Measurements from ENCODE around the gene TGFB1. TPM values are rescaled to one million over a fixed set of nuclear protein-coding genes. Genes with fewer than 3 reads are reported as not detected.
A peak's percentile ranks its signal among the peaks of the same experiment; 100 is the strongest.
"Not testable (repeated sequence)": the region's sequence is repeated elsewhere in the genome, so short reads cannot be mapped to it uniquely, and the experiment has no call there.

TGFB1 gene
- total RNA-seq, 1 donor from 2014 or later = 125 TPM

GRCh38 chr19:41352279-41352608 lies 1.5 kb downstream of the TGFB1 start:
- Mint-ChIP-seq H3K4me3 (ENCODE audit: low read depth) (peak overlapping the region; percentile 100), H3K9me3 (no peaks in the 10 kb centered on the region), H3K4me1 (ENCODE audit: low read depth) (peaks cover 43% of the 10 kb centered on the region), H3K36me3 (ENCODE audit: low read depth) (peaks cover 61% of the 10 kb centered on the region), H3K27ac (peak overlapping the region; percentile 97), H3K27me3 (ENCODE audit: low read depth) (no peaks in the 10 kb centered on the region)
- intact Hi-C loops (cut with micrococcal nuclease) = loop anchor here (1.0 kb wide), 1 partner anchor 89 kb away; no protein-coding TSS in a partner anchor
- no peak for DNase-seq (ENCODE audit: low spot score)

- no peaks in the 10 kb centered on the region for H3K9me3 Mint-ChIP-seq
- peak overlapping the region; percentile 100 for H3K4me3 Mint-ChIP-seq (ENCODE audit: low read depth)
- H3K27ac Mint-ChIP-seq = peak overlapping the region; percentile 97
- DNase-seq (ENCODE audit: low spot score) = peak; percentile 75
- peaks cover 38% of the 10 kb centered on the region for H3K4me1 Mint-ChIP-seq (ENCODE audit: low read depth)
- no peaks in the 10 kb centered on the region for H3K27me3 Mint-ChIP-seq (ENCODE audit: low read depth)
- H3K36me3 Mint-ChIP-seq (ENCODE audit: low read depth) = peaks cover 59% of the 10 kb centered on the region
- intact Hi-C loops (cut with micrococcal nuclease) = loop anchor here (1.0 to 2.0 kb wide), 3 partner anchors 23 to 88 kb away; partner anchors contain the start of gene CCDC97
Observed at GRCh38 chr19:41351339-41352245, 2.1 kb downstream of the TGFB1 start.

DNA sequence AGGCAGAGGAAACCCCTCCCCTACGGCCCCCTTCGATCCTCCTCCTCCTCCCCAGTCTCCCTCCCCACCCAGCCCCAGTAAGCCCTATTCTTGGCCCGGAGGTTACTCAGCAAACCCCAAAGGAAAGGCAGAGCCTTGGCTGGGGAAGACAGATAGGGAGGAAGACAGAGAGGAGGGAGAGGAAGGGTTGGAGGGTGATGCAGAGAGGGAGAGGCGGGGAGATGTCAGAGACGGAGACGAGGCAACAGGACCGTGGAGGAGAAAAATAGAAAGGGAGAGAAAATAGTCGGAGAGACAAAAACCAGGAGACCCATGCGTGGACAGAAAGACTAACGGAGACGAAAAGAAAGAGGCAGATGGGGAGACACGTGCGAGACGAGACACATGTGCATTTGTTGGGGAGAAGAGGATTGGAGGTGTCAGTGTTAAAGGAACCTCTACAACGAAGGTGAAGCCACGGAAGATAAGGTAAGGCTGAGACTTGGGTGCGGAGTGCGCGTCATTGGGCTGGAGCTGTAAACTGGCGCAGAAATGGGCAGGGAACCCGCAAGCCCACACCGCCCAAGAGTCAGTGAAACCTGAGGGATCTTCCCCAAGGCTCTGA lies 2.9 kb downstream of the TGFB1 start:
- Mint-ChIP-seq H3K4me1 (ENCODE audit: low read depth) (peaks cover 34% of the 10 kb centered on the region), H3K9me3 (no peaks in the 10 kb centered on the region), H3K27ac (peak overlapping the region; percentile 81), H3K4me3 (ENCODE audit: low read depth) (peak overlapping the region; percentile 100), H3K27me3 (ENCODE audit: low read depth) (no peaks in the 10 kb centered on the region), H3K36me3 (ENCODE audit: low read depth) (peaks cover 63% of the 10 kb centered on the region)
- intact Hi-C loops (cut with micrococcal nuclease) = loop anchor here (1.0 to 2.0 kb wide), 2 partner anchors 23 to 40 kb away; partner anchors contain the start of gene CCDC97
- no peak for DNase-seq (ENCODE audit: low spot score)

DNA sequence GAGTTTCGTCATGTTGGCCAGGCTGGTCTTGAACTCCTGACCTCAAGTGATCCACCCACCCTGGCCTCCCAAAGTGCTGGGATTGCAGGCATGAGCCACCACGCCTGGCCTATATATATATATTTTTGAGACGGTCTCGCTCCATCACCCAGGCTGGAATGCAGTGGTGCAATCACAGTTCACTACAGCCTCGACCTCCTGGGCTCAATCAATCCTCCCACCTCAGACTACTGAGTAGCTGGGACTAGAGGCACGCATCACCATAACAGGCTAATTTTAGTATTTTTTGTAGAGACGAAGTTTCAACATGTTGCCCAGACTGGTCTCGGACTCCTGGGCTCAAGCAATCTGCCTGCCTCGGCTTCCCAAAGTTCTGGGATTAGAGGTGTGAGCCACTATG lies 6.8 kb downstream of the TGFB1 start:
- H3K4me1 Mint-ChIP-seq (ENCODE audit: low read depth) = peaks cover 29% of the 10 kb centered on the region

DNA sequence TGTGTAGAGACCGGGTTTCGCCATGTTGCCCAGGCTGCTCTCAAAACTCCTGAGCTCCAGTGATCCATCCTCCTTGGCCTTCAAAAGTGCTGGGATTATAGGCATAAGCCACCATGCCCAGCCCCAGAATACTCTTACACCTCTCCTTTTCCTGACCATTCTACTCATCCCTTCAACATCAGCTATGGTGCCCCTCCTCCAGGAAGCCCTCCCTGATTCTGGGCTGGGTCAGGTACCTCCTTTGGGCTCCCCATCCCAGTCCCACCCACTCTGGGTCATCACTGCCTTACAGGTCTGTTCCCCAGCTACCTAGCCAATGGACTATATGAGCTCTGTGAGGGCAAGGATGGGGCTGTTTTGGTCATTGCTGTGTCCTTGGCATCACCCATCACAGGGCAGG lies 9.6 kb downstream of the TGFB1 start:
- peaks cover 76% of the 10 kb centered on the region for H3K36me3 Mint-ChIP-seq (ENCODE audit: low read depth)
- no peak overlapping the region for H3K4me3 Mint-ChIP-seq (ENCODE audit: low read depth)
- DNase-seq (ENCODE audit: low spot score) = no peak
- H3K9me3 Mint-ChIP-seq = no peaks in the 10 kb centered on the region
- peaks cover 17% of the 10 kb centered on the region for H3K4me1 Mint-ChIP-seq (ENCODE audit: low read depth)
- peak overlapping the region; percentile 49 for H3K27ac Mint-ChIP-seq
- intact Hi-C loops (cut with micrococcal nuclease) = no loop called here
- no peaks in the 10 kb centered on the region for H3K27me3 Mint-ChIP-seq (ENCODE audit: low read depth)

More for the DNA sequence above, 6.8 kb downstream of the TGFB1 start:
- peak overlapping the region; percentile 33 for H3K27ac Mint-ChIP-seq
- H3K36me3 Mint-ChIP-seq (ENCODE audit: low read depth) = peaks cover 80% of the 10 kb centered on the region
- DNase-seq (ENCODE audit: low spot score); H3K9me3 Mint-ChIP-seq; H3K27me3 Mint-ChIP-seq (ENCODE audit: low read depth); H3K4me3 Mint-ChIP-seq (ENCODE audit: low read depth); intact Hi-C loops (cut with micrococcal nuclease): not testable (repeated sequence)

- Mint-ChIP-seq H3K9me3 (no peaks in the 10 kb centered on the region), H3K4me1 (ENCODE audit: low read depth) (peaks cover 14% of the 10 kb centered on the region), H3K4me3 (ENCODE audit: low read depth) (no peak overlapping the region), H3K27ac (no peak overlapping the region), H3K36me3 (ENCODE audit: low read depth) (peaks cover 73% of the 10 kb centered on the region), H3K27me3 (ENCODE audit: low read depth) (no peaks in the 10 kb centered on the region)
- DNase-seq (ENCODE audit: low spot score) = no peak
- intact Hi-C loops (cut with micrococcal nuclease) = no loop called here
Observed at GRCh38 chr19:41341669-41342490, 11.8 kb downstream of the TGFB1 start.

DNA sequence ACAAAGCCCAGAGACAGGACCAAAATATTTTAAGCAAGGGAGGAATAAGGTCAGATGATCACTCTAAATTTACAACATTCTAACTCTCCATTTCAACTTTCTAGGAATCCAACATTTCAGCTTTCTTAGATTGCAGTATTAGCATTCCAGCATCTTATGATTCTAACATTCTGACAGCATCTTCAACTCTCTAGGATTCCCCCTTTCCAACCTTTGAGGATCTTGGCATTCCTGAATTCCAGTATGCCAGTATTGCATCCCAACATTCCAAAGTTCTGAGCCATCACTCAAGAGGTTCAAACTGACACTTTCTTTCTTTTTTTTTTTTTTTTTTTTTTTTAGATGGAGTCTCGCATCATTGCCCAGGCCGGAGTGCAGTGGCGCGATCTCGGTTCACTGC lies 13.8 kb downstream of the TGFB1 start:
- no peak for DNase-seq (ENCODE audit: low spot score)
- H3K9me3 Mint-ChIP-seq = no peaks in the 10 kb centered on the region
- intact Hi-C loops (cut with micrococcal nuclease) = no loop called here
- peaks cover 12% of the 10 kb centered on the region for H3K4me1 Mint-ChIP-seq (ENCODE audit: low read depth)
- no peaks in the 10 kb centered on the region for H3K27me3 Mint-ChIP-seq (ENCODE audit: low read depth)
- H3K4me3 Mint-ChIP-seq (ENCODE audit: low read depth) = no peak overlapping the region
- peak overlapping the region; percentile 58 for H3K27ac Mint-ChIP-seq
- H3K36me3 Mint-ChIP-seq (ENCODE audit: low read depth) = peaks cover 67% of the 10 kb centered on the region

- Mint-ChIP-seq H3K27me3 (ENCODE audit: low read depth) (no peaks in the 10 kb centered on the region), H3K36me3 (ENCODE audit: low read depth) (peaks cover 66% of the 10 kb centered on the region), H3K4me1 (ENCODE audit: low read depth) (peaks cover 20% of the 10 kb centered on the region), H3K4me3 (ENCODE audit: low read depth) (no peak overlapping the region), H3K9me3 (no peaks in the 10 kb centered on the region), H3K27ac (no peak overlapping the region)
- no peak for DNase-seq (ENCODE audit: low spot score)
- intact Hi-C loops (cut with micrococcal nuclease) = no loop called here
Observed at GRCh38 chr19:41335467-41335866, 18.3 kb downstream of the TGFB1 start.

DNA sequence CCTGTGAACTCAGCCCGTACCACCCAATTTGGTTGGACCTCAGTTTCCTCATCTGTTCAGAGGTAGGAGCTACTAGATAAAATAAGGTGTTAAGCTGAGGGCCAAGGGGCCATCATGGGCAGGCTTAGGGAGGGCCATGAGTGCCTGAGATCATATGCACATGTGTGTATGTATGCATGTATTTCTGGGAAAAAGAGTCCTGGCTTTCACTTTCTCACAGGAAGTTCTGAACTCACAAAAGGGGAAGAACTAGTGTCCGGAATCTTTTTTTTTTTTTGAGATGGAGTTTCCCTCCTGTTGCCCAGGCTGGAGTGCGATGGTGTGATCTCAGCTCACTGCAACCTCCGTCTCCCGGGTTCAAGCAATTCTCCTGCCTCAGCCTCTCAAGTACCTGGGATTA lies 18.9 kb downstream of the TGFB1 start:
- H3K4me3 Mint-ChIP-seq (ENCODE audit: low read depth) = no peak overlapping the region
- H3K27me3 Mint-ChIP-seq (ENCODE audit: low read depth) = no peaks in the 10 kb centered on the region
- no peaks in the 10 kb centered on the region for H3K9me3 Mint-ChIP-seq
- peak overlapping the region; percentile 43 for H3K27ac Mint-ChIP-seq
- H3K4me1 Mint-ChIP-seq (ENCODE audit: low read depth) = peaks cover 21% of the 10 kb centered on the region
- DNase-seq (ENCODE audit: low spot score) = no peak
- H3K36me3 Mint-ChIP-seq (ENCODE audit: low read depth) = peaks cover 65% of the 10 kb centered on the region
- intact Hi-C loops (cut with micrococcal nuclease) = no loop called here

DNA sequence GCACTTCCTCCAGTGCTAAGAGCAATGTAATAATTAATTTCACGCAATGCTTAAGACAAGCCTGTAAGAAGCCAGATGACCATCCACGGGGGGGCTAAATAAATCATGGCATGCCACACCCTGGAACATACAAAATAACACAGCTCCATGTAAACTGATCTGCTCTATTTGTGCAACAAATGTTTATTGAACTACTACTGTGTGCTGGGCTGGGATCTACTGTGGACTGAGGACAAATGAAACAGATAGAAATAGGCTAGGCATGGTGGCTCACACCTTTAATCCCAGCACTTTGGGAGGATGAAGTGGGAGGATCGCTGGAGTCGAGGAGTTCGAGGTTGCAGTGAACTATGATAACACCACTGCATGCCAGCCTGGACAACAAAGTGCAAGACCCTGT lies 21.3 kb downstream of the TGFB1 start:
- H3K36me3 Mint-ChIP-seq (ENCODE audit: low read depth) = peaks cover 67% of the 10 kb centered on the region
- H3K4me1 Mint-ChIP-seq (ENCODE audit: low read depth) = peaks cover 32% of the 10 kb centered on the region
- H3K9me3 Mint-ChIP-seq = no peaks in the 10 kb centered on the region
- no peak overlapping the region for H3K4me3 Mint-ChIP-seq (ENCODE audit: low read depth)
- intact Hi-C loops (cut with micrococcal nuclease) = no loop called here
- H3K27ac Mint-ChIP-seq = peak overlapping the region; percentile 34
- no peaks in the 10 kb centered on the region for H3K27me3 Mint-ChIP-seq (ENCODE audit: low read depth)
- DNase-seq (ENCODE audit: low spot score) = no peak

DNA sequence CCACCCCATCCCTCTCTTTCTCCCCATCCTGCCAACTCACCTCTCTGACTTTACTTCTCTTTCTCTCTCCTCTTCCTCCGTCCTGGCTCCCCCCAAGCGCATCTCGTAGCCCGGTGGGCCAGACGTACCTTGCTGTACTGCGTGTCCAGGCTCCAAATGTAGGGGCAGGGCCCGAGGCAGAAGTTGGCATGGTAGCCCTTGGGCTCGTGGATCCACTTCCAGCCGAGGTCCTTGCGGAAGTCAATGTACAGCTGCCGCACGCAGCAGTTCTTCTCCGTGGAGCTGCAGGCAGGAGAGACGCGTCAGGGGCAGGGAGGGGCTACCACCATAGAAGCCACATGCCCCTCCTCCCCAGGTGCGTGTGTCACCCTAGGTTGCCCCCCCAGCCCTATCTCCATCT lies 21.7 kb downstream of the TGFB1 start:
- intact Hi-C loops (cut with micrococcal nuclease) = no loop called here
- Mint-ChIP-seq H3K9me3 (no peaks in the 10 kb centered on the region), H3K4me3 (ENCODE audit: low read depth) (no peak overlapping the region), H3K36me3 (ENCODE audit: low read depth) (peaks cover 65% of the 10 kb centered on the region), H3K27ac (no peak overlapping the region), H3K27me3 (ENCODE audit: low read depth) (no peaks in the 10 kb centered on the region), H3K4me1 (ENCODE audit: low read depth) (peaks cover 34% of the 10 kb centered on the region)
- no peak for DNase-seq (ENCODE audit: low spot score)

DNA sequence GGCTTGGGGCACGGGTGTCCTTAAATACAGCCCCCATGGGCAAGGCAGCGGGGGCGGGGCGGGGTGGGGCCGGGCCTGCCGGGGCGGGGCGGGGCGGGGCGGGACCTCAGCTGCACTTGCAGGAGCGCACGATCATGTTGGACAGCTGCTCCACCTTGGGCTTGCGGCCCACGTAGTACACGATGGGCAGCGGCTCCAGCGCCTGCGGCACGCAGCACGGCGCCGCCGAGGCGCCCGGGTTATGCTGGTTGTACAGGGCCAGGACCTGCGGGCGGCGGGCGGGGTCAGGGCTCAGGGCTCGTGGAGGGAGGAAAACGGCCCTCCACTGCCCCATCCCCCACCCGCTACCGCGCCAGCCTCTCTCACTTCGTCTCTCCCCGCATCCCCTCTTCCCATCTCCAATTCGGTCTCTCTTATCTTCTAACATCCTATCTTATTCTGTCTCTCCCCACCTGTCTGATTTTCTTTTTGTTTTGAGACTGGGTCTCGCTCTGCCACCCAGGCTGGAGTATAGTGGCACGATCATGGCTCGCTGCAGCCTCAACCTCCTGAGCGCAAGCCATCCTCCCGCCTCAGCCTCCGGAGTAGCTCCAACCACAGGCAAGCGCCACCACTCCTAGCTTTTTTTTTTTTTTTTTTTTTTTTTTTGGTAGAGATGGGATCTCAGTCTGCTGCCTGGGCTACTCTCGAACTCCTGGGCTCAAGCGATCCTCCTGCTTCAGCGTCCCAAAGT lies 22.6 kb downstream of the TGFB1 start:
- Mint-ChIP-seq H3K27me3 (ENCODE audit: low read depth) (no peaks in the 10 kb centered on the region), H3K36me3 (ENCODE audit: low read depth) (peaks cover 68% of the 10 kb centered on the region), H3K4me3 (ENCODE audit: low read depth) (no peak overlapping the region), H3K27ac (no peak overlapping the region), H3K4me1 (ENCODE audit: low read depth) (peaks cover 43% of the 10 kb centered on the region), H3K9me3 (no peaks in the 10 kb centered on the region)
- intact Hi-C loops (cut with micrococcal nuclease) = no loop called here
- DNase-seq (ENCODE audit: low spot score) = no peak

Measured in activated T-helper 2 cell treated with anti-CD3 and anti-CD28 coated beads, Interferon-gamma antibody, Interleukin-2, Interleukin-4, amounts not matched to agents 10 μg/mL and 5 μg/mL and 100 μg/mL, durations not matched to agents 14 hours and 24 hours and 36 hours (primary cell).